ENCODE data around the gene SMARCB1.

DNA sequence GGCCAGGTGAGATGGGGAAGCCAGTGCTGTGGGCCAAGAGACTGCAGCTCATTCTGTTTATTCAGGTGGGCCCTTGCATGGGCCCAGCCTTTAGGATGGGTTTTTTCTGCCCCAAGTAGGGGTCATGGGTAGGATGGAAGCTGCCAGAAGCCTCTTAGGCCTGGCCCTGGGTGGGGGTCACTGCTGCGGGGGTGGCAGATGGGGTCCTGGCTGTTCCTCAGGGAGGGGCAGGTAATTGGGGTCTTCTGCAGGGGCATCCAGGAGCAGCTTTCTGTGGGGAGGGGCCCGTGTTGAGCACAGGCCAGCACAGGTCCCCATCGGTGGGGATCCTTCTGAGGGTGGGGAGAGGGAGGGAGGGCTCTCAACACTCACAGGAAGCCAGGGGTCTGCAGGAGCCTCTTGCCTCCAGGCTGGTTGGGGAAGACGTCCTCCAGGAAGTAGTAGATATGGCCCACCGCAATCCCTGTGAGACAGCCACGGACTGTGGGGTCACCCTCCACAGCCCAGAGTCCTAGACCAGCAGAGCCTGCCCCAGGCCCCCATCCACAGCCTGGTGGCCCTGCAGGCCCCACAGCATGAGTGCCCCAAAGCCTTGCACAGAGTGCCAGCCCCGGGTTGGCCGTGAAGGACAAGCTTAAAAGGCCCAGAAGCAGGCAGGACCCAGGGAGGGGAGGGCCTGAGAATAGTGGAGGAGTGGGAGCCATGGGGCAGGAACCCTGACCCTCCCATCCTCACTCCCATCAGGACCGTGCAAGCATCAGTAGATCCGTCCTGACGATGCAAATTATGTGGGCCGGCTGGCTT is 50.1 kb downstream of the SMARCB1 start:
- no peak for TF ChIP-seq POLR2AphosphoS5 (IDR thresholded peaks at IDR 0.05)
- no peak for TF ChIP-seq POLR2A (IDR thresholded peaks at IDR 0.05)
- no peak for TF ChIP-seq EP300 (IDR thresholded peaks at IDR 0.05)
- no peak for TF ChIP-seq CTCF (IDR thresholded peaks at IDR 0.05)
